Mesodermal cell (in vitro differentiated cells): ENCODE results near the gene KRTAP1-4.
"Not testable (repeated sequence)": the region's sequence is repeated elsewhere in the genome, so short reads cannot be mapped to it uniquely, and the experiment has no call there.

ENCODE experiments used
- H3K27ac ChIP-seq: 2 replicates; pipeline ENCODE4 v1.7.0; 2013; ENCODE audit warnings: mild to moderate bottlenecking, low read depth, low read length, moderate library complexity; ENCODE audit not compliant: severe bottlenecking
- H3K36me3 ChIP-seq: 2 replicates; pipeline ENCODE4 v1.7.1; 2013; ENCODE audit warnings: mild to moderate bottlenecking, low read length, moderate library complexity; ENCODE audit not compliant: control insufficient read depth, insufficient read depth
- H3K4me1 ChIP-seq: one replicate; pipeline ENCODE4 v1.7.1; 2013; ENCODE audit warnings: mild to moderate bottlenecking, low read length; ENCODE audit not compliant: insufficient read depth, control insufficient read depth, poor library complexity, severe bottlenecking
- H3K4me3 ChIP-seq: 2 replicates; pipeline ENCODE4 v1.7.0; 2013; ENCODE audit warnings: low read length, control low read depth, mild to moderate bottlenecking; ENCODE audit not compliant: insufficient read depth, poor library complexity, severe bottlenecking; ENCODE audit errors: extremely low read depth
- H3K9me3 ChIP-seq: 2 replicates; pipeline ENCODE4 v1.7.1; 2013; ENCODE audit warnings: mild to moderate bottlenecking, low read length, moderate library complexity; ENCODE audit not compliant: control insufficient read depth
- WGBS, 2 experiments: methylation state at CpG; one replicate each; pipeline ENCODE4 v1.1.5; 2013; ENCODE audit warnings: missing lambda C conversion rate in 2 of 2; ENCODE audit not compliant: insufficient coverage in 2 of 2; 5-methylcytosine and 5-hydroxymethylcytosine counted together

KRTAP1-4 gene

GRCh38 chr17:41046735-41047465, 16.9 kb upstream of the KRTAP1-4 start, which contains the start of gene KRTAP2-1:
KRTAP2-1 (minus strand) TSS chr17:41047316; CDS start chr17:41047267, 49 bp downstream.
- not testable (repeated sequence) for H3K36me3 ChIP-seq, H3K4me3 ChIP-seq, H3K27ac ChIP-seq, H3K4me1 ChIP-seq, H3K9me3 ChIP-seq
- 70 to 95% methylated on average over 4 of the region's 33 CpGs for WGBS, 2 experiments

GRCh38 chr17:41042953-41043352, 13.0 kb upstream of the KRTAP1-4 start:
- H3K4me1 ChIP-seq, result no peaks in the 10 kb centered on the region
- no peak overlapping the region for H3K4me3 ChIP-seq
- no peaks in the 10 kb centered on the region for H3K36me3 ChIP-seq
- H3K27ac ChIP-seq, result no peak overlapping the region
- WGBS, 2 experiments, result no CpG with 5 or more reads among the region's 1 CpG
- H3K9me3 ChIP-seq, result no peaks in the 10 kb centered on the region

- not testable (repeated sequence) for H3K4me3 ChIP-seq, H3K9me3 ChIP-seq, H3K36me3 ChIP-seq, H3K27ac ChIP-seq, H3K4me1 ChIP-seq
- WGBS, 2 experiments, result 88 to 93% methylated on average over 7 to 8 of the region's 14 CpGs
Measured at GRCh38 chr17:41040783-41041571, 11.0 kb upstream of the KRTAP1-4 start, which contains the start of gene KRTAP1-1. KRTAP1-1 (minus strand) TSS chr17:41041450; CDS start chr17:41041397, 53 bp downstream.

- Histone ChIP-seq H3K27ac (no peak overlapping the region), H3K4me1 (no peaks in the 10 kb centered on the region), H3K36me3 (no peaks in the 10 kb centered on the region), H3K4me3 (no peak overlapping the region), H3K9me3 (no peaks in the 10 kb centered on the region)
- 50 to 63% methylated on average over 1 of the region's 2 CpGs for WGBS, 2 experiments
Measured at GRCh38 chr17:41037853-41038350, 7.9 kb upstream of the KRTAP1-4 start.

GRCh38 chr17:41034346-41034935, 4.4 kb upstream of the KRTAP1-4 start, which contains the start of gene KRTAP1-3:
KRTAP1-3 (minus strand) TSS chr17:41034874; CDS start chr17:41034821, 53 bp downstream.
- not testable (repeated sequence) for H3K9me3 ChIP-seq, H3K36me3 ChIP-seq, H3K4me3 ChIP-seq, H3K4me1 ChIP-seq, H3K27ac ChIP-seq
- 91 to 95% methylated on average over 6 of the region's 10 CpGs for WGBS, 2 experiments

- Histone ChIP-seq H3K4me3 (no peak within 1 kb of the TSS), H3K36me3 (no peaks in the 10 kb centered on the region), H3K9me3 (no peaks in the 10 kb centered on the region), H3K27ac (no peak within 1 kb of the TSS), H3K4me1 (no peaks in the 10 kb centered on the region)
- 88 to 91% methylated on average over 7 of the region's 9 CpGs for WGBS, 2 experiments
Measured at GRCh38 chr17:41026715-41027471, 3.1 kb downstream of the KRTAP1-4 start, which contains the start of gene KRTAP1-5. KRTAP1-5 (minus strand) TSS chr17:41027208; CDS start chr17:41027155, 53 bp downstream.

GRCh38 chr17:41024697-41025096, 5.3 kb downstream of the KRTAP1-4 start:
- H3K9me3 ChIP-seq, result no peaks in the 10 kb centered on the region
- WGBS, 2 experiments, result 84 to 85% methylated on average over 3 of the region's 3 CpGs
- H3K4me3 ChIP-seq, result no peak overlapping the region
- no peak overlapping the region for H3K27ac ChIP-seq
- H3K4me1 ChIP-seq, result no peaks in the 10 kb centered on the region
- H3K36me3 ChIP-seq, result no peaks in the 10 kb centered on the region

GRCh38 chr17:41020336-41020735, 9.7 kb downstream of the KRTAP1-4 start:
- no peak overlapping the region for H3K4me3 ChIP-seq
- no peaks in the 10 kb centered on the region for H3K36me3 ChIP-seq
- no peaks in the 10 kb centered on the region for H3K9me3 ChIP-seq
- no peak overlapping the region for H3K27ac ChIP-seq
- H3K4me1 ChIP-seq, result no peaks in the 10 kb centered on the region

- no peak overlapping the region for H3K4me3 ChIP-seq
- WGBS, 2 experiments, result 80 to 85% methylated on average over 1 to 2 of the region's 3 CpGs
- no peaks in the 10 kb centered on the region for H3K9me3 ChIP-seq
- no peaks in the 10 kb centered on the region for H3K36me3 ChIP-seq
- no peak overlapping the region for H3K27ac ChIP-seq
- H3K4me1 ChIP-seq, result no peaks in the 10 kb centered on the region
Measured at GRCh38 chr17:41019415-41019814, 10.6 kb downstream of the KRTAP1-4 start.

GRCh38 chr17:41018541-41018940, 11.5 kb downstream of the KRTAP1-4 start:
- no peaks in the 10 kb centered on the region for H3K9me3 ChIP-seq
- no peak overlapping the region for H3K27ac ChIP-seq
- H3K4me3 ChIP-seq, result no peak overlapping the region
- no peaks in the 10 kb centered on the region for H3K4me1 ChIP-seq
- 60% methylated on average over 1 of the region's 3 CpGs; no CpG with 5 or more reads in 1 of the 2 experiments for WGBS, 2 experiments
- H3K36me3 ChIP-seq, result no peaks in the 10 kb centered on the region
